ENCODE results near the gene JHY.

GRCh38 chr11:122938557-122938956, 56.0 kb downstream of the JHY start:
- no peak for TF ChIP-seq ZNF274 (IDR thresholded peaks at IDR 0.05; ENCODE audit: low read depth, low read length)
- TF ChIP-seq SUZ12 (IDR thresholded peaks at IDR 0.05; ENCODE audit: extremely low read depth, insufficient read depth, insufficient read length): no peak
